H1 (cell line): ENCODE data around the gene LHFPL2. TPM values are rescaled to one million over a fixed set of nuclear protein-coding genes. Genes with fewer than 3 reads are reported as not detected.

Experiments
- ASH2L ChIP-seq: fragments of 200-600, 300-600 bp; sonication (generic); IDR thresholded peaks from one replicate; pipeline ENCODE4 v1.7.1; 2017; ENCODE audit warnings: low read length
- CTBP2 ChIP-seq: IDR thresholded peaks from 2 replicates; pipeline ENCODE4 v1.7.0; 2011; ENCODE audit warnings: borderline replicate concordance, mild to moderate bottlenecking, moderate library complexity, mixed read lengths, low read length; ENCODE audit not compliant: insufficient read depth, insufficient read length
- polyA plus RNA-seq, 7 experiments: library from polyadenylated mRNA; depleted of rRNA in 3 of 7; stranded (reverse) in 5 of 7; unstranded in 2 of 7; fragments of >200 nt in 5 of 7; fragments of 200-250 nt in 2 of 7; gene quantifications; 1 replicate in 5 of 7; 2 replicates in 1 of 7; 4 replicates in 1 of 7; pipeline versions ENCODE4 v1.2.1 to v1.2.3, GENCODE V29; 2011 to 2013; ENCODE audit warnings: missing spikeins in 2 of 7, mixed read lengths in 2 of 7
- total RNA-seq: library from RNA; stranded (reverse); fragmentation: NEBNext Ultra II Directional; extraction: Animal tissue kit (Norgen Biotek cat#: 25700); gene quantifications from 2 replicates; pipeline ENCODE4 v1.2.1, GENCODE V29; 2021

The LHFPL2 gene
- total and polyA plus RNA-seq, 2 of the 8 experiments (the other 6 are each of a cell fraction or from before 2014, with no cell fraction given) = 9.6 to 43.0 TPM

- TF ChIP-seq ASH2L (no peak), CTBP2 (no peak)
- TF ChIP-seq, all 59 proteins: peak for 0
Observed at GRCh38 chr5:78486218-78486617, 162.4 kb downstream of the LHFPL2 start (continued).
